Measurements from ENCODE around the gene VEZT.
"Not testable (repeated sequence)": the region's sequence is repeated elsewhere in the genome, so short reads cannot be mapped to it uniquely, and the experiment has no call there.

The VEZT gene

DNA sequence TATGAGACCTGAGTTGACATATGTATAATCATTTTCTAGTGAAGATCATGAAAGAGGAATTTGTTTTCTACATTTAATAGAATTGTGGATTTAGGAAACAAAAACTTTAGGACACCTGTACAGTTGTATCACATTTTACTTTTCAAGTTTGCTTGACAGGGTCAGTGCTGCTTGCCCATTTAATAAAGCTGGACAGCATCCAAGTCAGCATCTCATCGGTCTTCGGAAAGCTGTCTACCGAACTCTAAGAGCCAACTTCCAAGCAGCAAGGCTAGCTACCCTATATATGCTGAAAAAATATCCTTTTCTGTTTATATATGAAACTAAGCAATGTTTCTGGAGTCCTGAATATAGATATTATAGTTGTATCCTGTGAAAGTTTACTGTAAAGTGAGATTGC lies 52.3 kb downstream of the VEZT start:
- H3K4me3 ChIP-seq (ENCODE audit: low read length) = no peak overlapping the region
- no peak for TF ChIP-seq ZNF274 (IDR thresholded peaks at IDR 0.05; ENCODE audit: low read depth, low read length)

DNA sequence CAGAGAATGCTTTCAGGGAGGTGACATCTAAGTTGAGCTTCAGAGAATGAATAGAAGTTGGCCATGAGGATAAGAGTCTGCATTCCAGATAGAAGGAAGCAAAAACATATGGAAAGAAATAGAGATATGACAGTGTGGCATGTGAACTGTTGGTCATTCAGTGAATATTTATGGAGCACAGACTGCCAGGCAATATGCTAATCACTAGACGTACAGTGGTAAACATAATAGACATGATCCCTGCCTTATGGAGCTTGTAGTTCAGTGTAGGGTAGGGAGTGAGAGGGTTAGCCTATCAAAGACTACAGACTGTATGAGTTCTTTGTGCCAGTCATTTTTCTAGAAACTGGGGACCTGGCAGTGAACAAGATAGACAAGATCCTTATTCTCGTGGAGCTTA lies 53.9 kb downstream of the VEZT start:
- no peak for TF ChIP-seq ZNF274 (IDR thresholded peaks at IDR 0.05; ENCODE audit: low read depth, low read length)
- no peak overlapping the region for H3K4me3 ChIP-seq (ENCODE audit: low read length)

- no peak for TF ChIP-seq ZNF274 (IDR thresholded peaks at IDR 0.05; ENCODE audit: low read depth, low read length)
- no peak overlapping the region for H3K4me3 ChIP-seq (ENCODE audit: low read length)
These were observed 59.5 kb downstream of the VEZT start for GRCh38 chr12:95277139-95277538.

GRCh38 chr12:95279856-95280255 lies 62.2 kb downstream of the VEZT start:
- TF ChIP-seq ZNF274 (IDR thresholded peaks at IDR 0.05; ENCODE audit: low read depth, low read length) = no peak

DNA sequence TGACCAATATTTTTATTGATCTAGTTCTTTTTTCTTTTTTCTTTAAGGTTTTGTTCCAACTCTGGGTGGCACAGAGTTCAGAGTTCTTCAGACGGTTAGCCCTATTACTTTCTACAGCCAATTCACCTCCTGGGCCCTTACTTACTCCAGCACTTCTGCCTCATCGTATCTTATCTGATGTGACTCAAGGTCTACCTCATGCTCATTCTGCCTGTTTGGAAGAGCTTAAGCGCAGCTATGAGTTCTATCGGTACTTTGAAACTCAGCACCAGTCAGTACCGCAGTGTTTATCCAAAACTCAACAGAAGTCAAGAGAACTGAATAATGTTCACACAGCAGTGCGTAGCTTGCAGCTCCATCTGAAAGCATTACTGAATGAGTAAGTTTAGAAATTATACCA lies 64.7 kb downstream of the VEZT start:
- H3K4me3 ChIP-seq (ENCODE audit: low read length) = no peak overlapping the region
- no peak for TF ChIP-seq ZNF274 (IDR thresholded peaks at IDR 0.05; ENCODE audit: low read depth, low read length)

More at GRCh38 chr12:95279856-95280255, 62.2 kb downstream of the VEZT start:
- no peak overlapping the region for H3K4me3 ChIP-seq (ENCODE audit: low read length)

- H3K4me3 ChIP-seq (ENCODE audit: low read length) = no peak overlapping the region
- no peak for TF ChIP-seq ZNF274 (IDR thresholded peaks at IDR 0.05; ENCODE audit: low read depth, low read length)
These were observed 65.8 kb downstream of the VEZT start for GRCh38 chr12:95283371-95283770.

DNA sequence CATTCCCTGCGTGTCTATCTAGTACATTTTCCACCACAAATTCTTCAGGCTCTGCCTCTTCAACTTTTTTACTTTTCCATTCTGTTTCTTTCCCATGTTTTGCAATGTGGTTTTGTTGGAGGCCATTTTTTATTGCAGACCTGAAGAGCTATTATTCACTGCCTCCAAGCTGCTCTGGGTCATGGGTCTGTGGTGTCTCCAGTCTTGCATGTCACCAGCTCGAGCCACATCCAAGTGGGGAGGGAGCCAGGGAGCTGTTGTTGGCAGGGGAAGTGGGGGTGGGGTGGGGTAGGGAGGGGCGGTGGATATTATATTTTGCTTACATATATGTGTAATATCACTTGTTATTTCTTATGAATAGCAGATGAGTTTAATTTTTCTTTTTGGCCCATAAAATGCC lies 69.1 kb downstream of the VEZT start:
- TF ChIP-seq ZNF274 (IDR thresholded peaks at IDR 0.05; ENCODE audit: low read depth, low read length) = no peak

DNA sequence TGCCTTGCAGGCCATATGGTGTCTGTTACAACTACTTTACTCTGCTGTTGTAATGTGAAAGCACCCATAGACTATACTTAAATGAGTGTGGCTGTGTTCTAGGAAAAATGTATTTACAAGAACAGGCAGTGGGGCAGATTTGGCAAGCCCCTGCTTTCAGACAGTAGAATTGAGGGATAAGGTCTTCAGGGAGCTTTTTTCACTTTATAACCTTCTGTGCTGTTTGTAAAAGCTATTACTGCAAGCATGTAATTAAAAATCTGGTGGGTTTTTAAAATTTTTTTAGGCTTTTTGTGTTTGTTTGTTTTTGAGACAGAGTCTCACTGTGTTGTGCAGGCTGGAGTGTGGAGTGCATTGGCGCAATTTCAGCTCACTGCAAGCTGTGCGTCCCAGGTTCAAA lies 73.9 kb downstream of the VEZT start:
- no peak overlapping the region for H3K4me3 ChIP-seq (ENCODE audit: low read length)
- TF ChIP-seq ZNF274 (IDR thresholded peaks at IDR 0.05; ENCODE audit: low read depth, low read length) = no peak

More for the DNA sequence above, 69.1 kb downstream of the VEZT start:
- H3K4me3 ChIP-seq (ENCODE audit: low read length) = no peak overlapping the region

DNA sequence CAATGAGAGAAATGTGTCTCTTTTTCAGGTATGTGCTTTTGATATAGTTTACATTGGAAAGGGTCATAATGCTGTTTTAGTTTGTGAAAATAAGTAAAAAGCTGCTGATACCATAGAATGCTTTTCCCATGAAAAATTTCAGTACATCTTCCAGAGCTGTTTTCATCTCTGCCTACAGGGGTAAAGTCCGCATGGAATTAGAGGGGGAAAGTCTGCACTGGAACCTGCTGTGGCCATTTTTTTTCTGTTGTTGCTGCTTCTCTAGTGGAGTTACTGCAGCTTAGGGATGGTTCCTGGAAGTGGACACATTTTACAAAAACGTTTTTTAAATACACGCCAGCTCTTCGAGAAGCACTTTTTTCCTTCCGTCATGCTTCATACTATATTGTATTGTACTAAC lies 81.3 kb downstream of the VEZT start:
- H3K4me3 ChIP-seq (ENCODE audit: low read length) = no peak overlapping the region
- TF ChIP-seq ZNF274 (IDR thresholded peaks at IDR 0.05; ENCODE audit: low read depth, low read length) = no peak

DNA sequence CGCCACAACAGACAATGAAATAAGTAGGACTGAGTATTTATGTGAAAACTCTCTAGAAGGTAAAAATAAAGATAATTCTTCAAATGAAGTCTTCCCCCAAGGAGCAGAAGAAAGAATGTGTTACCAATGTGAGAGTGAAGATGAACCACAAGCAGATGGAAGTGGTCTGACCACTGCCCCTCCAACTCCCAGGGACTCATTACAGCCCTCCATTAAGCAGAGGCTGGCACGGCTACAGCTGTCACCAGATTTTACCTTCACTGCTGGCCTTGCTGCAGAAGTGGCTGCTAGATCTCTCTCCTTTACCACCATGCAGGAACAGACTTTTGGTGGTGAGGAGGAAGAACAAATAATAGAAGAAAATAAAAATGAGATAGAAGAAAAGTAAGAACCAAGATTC lies 82.7 kb downstream of the VEZT start:
- TF ChIP-seq ZNF274 (IDR thresholded peaks at IDR 0.05; ENCODE audit: low read depth, low read length) = no peak
- no peak overlapping the region for H3K4me3 ChIP-seq (ENCODE audit: low read length)

GRCh38 chr12:95303476-95303875 lies 85.9 kb downstream of the VEZT start:
- no peak for TF ChIP-seq ZNF274 (IDR thresholded peaks at IDR 0.05; ENCODE audit: low read depth, low read length)
- no peak overlapping the region for H3K4me3 ChIP-seq (ENCODE audit: low read length)

DNA sequence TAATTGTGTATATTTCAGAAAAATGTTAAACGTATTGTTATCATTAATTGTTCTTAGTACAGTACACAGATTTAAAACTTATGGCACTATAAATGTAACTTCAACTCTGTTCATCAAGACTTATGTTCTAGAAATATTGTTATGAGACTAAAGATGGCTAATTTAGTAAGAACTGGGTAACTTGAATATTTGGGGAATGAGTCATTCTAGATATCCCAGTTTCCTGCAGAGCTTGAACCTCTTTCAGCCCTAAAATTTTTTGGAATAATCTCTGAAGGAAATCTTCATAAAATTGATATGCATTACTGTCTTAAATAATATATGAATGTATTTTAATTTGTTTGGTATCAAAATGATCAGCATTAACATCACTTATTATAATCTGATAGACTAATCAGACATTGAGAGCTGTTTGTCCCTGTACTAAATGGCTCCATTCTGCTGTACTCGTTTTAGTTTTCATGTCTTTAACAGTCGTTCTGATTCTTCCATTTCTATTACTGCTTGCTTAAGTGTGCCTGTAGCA lies 87.1 kb downstream of the VEZT start:
- H3K4me3 ChIP-seq (ENCODE audit: low read length) = no peak overlapping the region
- TF ChIP-seq ZNF274 (IDR thresholded peaks at IDR 0.05; ENCODE audit: low read depth, low read length) = no peak

- no peak overlapping the region for H3K4me3 ChIP-seq (ENCODE audit: low read length)
- no peak for TF ChIP-seq ZNF274 (IDR thresholded peaks at IDR 0.05; ENCODE audit: low read depth, low read length)
These were observed 95.0 kb downstream of the VEZT start for GRCh38 chr12:95312656-95313055.

GRCh38 chr12:95314756-95315155 lies 97.1 kb downstream of the VEZT start:
- H3K4me3 ChIP-seq (ENCODE audit: low read length) = not testable (repeated sequence)

GRCh38 chr12:95316798-95317197 lies 99.2 kb downstream of the VEZT start:
- no peak overlapping the region for H3K4me3 ChIP-seq (ENCODE audit: low read length)
- no peak for TF ChIP-seq ZNF274 (IDR thresholded peaks at IDR 0.05; ENCODE audit: low read depth, low read length)

DNA sequence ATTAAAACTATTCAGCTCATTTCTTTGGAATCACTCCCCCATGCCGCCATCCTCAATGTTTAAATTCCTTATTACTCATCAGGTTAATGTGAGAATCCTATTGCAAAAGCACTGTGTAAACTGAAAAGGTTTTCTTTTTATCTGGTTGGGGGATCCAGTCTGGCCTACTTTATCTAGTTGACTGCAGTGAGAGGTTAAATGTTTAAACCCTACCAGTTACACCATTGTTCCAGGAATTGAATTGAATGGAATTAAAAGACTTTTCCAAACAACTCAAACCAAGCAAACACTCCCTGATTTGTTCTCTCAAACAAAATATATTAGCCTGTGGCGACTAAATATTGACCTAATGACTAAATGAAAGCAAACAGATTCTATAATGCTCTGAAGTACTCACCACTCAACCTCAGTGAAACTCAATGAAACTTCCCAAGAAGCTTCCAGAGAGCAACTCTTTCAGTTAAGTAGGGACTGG lies 100.5 kb downstream of the VEZT start:
- no peak for TF ChIP-seq ZNF274 (IDR thresholded peaks at IDR 0.05; ENCODE audit: low read depth, low read length)
- H3K4me3 ChIP-seq (ENCODE audit: low read length) = no peak overlapping the region

All from GM08714 (cell line).